Measurements from ENCODE around the gene DBH.
A peak's percentile ranks its signal among the peaks of the same experiment; 100 is the strongest.

The DBH gene

DNA sequence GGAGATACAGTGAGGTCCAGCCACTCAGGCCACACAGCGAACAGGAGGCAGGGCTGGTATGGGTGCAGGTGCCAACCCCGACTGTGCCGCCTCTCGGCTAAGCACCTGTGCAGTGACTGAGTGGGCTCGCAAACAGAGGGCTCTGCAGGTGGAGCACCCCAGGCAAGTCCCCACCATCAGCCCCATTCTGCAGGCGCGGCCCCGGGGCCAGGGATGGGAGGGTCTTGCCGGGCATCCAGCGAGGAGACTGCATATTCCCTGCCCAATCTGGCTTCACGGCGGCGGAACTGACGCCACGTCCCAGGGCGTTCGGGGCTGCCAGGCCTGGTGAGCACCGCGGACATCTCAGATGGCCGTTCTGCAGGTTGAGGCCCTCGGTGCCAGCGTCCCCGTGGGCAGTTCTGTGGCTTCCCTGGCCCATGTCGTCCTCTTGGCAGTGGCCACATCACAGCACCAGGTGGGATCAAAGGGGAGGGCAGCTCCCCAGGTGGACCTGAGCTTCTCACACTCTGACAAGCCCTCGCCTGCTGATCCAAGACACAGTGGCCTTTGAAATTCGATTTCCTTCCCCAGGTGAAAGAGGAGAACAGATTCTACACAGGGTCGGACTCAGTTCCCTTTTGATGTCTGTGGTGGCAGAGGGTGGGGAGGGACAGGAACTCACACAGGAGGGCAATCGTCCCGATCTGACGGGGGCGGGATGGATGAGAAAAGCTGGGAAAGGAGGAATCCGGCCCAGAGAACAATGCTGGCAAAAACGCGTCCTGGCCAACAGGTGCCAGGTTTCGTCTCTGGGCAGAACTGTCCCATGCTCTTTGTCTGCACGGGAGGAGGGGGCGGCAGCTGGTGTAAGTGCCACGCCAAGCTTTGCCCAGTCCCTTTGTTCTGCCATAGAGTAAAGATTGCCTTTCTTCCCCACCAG is 18.8 kb downstream of the DBH start:
- H3K4me3 ChIP-seq (replicated peaks; ENCODE audit: low read depth, low read length), result no peak overlapping the region
- no peak for DNase-seq (ENCODE audit: extremely low read depth, low read depth)
- TF ChIP-seq, protein P1, sequence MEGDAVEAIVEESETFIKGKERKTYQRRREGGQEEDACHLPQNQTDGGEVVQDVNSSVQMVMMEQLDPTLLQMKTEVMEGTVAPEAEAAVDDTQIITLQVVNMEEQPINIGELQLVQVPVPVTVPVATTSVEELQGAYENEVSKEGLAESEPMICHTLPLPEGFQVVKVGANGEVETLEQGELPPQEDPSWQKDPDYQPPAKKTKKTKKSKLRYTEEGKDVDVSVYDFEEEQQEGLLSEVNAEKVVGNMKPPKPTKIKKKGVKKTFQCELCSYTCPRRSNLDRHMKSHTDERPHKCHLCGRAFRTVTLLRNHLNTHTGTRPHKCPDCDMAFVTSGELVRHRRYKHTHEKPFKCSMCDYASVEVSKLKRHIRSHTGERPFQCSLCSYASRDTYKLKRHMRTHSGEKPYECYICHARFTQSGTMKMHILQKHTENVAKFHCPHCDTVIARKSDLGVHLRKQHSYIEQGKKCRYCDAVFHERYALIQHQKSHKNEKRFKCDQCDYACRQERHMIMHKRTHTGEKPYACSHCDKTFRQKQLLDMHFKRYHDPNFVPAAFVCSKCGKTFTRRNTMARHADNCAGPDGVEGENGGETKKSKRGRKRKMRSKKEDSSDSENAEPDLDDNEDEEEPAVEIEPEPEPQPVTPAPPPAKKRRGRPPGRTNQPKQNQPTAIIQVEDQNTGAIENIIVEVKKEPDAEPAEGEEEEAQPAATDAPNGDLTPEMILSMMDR (IDR thresholded peaks at IDR 0.05; ENCODE audit: low read depth, low read length, missing control alignments), result no peak

DNA sequence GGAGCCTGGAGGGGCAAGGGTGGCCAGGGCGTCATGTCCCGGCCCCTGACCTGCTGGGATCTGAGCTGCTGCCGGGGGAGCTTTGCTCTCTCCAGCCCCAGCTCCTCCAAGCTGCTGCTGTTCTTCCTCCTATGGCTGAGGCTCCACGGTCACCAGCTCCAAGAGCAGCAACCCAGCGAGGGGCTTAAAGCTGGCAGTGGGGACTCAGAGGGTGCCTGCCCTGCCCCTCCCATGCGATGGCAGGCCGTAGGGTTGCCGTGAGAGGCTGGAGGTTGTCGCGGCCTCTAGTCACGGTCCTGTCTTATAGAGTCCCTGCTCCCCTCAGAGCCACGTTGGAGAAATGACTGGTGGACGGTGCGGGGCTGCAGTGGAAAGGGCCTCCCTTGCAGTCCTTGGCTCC is 19.5 kb downstream of the DBH start:
- no peak for DNase-seq (ENCODE audit: extremely low read depth, low read depth)
- TF ChIP-seq, protein P1 (IDR thresholded peaks at IDR 0.05; ENCODE audit: low read depth, low read length, missing control alignments), result no peak
- no peak overlapping the region for H3K4me3 ChIP-seq (replicated peaks; ENCODE audit: low read depth, low read length)

DNA sequence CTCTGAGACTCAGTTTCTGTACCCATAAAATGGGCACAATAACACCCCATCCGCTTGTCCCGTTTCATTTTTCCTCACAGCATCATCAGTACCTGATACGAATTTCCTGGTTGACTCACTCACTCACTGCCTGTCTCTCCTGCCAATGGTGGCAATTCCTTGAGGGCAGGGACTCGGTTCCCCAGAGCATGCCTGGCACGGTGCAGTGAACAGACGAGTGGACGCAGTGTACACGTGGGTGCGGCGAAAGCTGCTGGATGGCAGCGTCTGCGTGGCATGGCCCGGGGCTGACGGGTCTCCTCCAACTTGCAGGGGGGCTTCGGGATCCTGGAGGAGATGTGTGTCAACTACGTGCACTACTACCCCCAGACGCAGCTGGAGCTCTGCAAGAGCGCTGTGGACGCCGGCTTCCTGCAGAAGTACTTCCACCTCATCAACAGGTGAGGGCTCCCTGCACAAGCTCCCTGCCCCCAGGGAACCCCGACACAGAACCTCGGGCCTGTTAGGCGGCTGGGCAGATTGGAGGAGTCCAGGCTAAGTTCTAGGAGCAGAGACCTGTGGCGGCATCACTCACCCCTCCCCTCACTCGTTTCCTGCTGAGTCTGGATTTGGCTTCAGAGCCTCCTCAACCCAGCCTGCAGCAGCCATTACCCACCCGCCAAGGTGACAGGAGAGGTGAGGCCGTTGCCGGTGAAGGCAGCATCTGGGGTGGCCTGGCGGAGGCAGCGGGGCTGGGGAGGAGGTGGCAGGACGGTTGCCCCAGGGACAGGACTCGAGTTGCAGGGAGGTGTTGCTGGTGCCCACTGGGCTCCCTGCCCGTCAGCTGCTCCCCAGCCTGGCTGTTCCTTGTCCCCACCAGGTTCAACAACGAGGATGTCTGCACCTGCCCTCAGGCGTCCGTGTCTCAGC is 20.3 kb downstream of the DBH start:
- DNase-seq (ENCODE audit: extremely low read depth, low read depth), result no peak
- TF ChIP-seq, protein P1 (IDR thresholded peaks at IDR 0.05; ENCODE audit: low read depth, low read length, missing control alignments), result no peak
- no peak overlapping the region for H3K4me3 ChIP-seq (replicated peaks; ENCODE audit: low read depth, low read length)

DNA sequence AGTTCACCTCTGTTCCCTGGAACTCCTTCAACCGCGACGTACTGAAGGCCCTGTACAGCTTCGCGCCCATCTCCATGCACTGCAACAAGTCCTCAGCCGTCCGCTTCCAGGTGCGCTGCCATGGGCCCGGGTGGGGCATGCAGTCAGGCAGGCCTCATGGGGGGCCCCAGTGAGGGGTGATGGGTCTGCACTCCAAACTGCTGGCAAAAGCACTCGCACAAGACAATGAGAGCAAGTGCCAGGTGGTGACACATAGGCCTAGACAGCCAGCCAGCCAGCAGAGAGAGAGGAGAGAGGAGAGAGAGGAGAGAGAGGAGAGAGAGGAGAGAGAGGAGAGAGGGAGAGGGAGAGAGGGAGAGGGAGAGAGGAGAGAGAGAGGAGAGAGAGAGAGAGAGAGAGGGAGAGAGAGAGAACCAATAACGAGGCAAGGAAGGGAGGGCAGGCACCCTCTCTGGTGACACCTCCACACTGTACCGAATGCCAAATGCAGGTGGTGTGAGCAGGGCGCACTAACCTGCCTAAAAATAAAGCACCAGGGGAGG is 21.0 kb downstream of the DBH start:
- DNase-seq (ENCODE audit: extremely low read depth, low read depth), result no peak
- H3K4me3 ChIP-seq (replicated peaks; ENCODE audit: low read depth, low read length), result no peak overlapping the region
- TF ChIP-seq, protein P1 (IDR thresholded peaks at IDR 0.05; ENCODE audit: low read depth, low read length, missing control alignments), result no peak

DNA sequence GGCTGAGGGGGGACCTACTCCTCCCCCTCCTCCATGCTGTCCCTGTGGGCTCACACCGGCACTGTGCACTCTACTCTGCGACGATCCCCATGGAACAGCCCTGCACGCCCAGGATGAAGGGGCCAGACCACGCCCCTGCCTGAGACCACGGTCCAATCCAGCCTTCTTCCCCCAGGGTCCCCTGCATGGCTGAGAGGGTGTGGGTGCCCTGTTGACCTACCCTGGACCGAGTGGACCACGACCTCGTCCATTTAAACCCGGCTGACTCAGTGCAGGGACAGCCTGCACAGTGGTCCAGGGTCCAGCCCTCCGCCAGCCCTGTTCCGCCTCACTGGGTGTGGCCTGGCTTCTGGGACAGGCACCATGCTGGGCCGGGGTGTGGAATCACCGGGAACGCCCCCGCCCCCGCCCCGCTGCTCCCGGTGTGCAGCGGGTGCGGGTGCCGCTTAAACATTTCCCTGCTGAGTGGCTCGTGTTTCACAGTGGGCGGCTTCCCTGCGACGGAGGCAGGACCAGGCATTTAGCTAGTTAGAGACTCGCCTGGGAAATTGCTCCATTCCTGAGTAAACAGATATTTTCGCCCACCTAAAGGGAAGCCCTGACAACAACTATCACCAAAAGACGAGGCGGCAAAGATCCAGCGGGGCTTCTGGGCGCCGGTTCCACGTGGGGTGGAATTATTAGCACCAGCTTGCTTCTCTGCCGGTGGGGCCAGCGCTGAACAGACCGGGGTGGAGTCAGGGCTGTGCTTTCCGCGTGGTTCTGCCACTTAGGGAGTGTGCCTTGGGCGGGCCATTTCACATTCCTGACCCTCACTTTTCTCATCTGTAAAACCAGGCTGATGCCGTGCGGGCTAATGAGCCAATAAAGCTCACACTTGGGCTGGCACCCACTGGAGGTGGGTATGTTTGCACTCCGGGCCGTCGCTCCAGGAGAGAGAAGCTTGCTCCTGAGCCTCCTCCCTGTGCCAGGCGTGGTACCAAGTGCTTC is 22.6 kb downstream of the DBH start:
- DNase-seq (ENCODE audit: extremely low read depth, low read depth), result peak; percentile 2
- peak overlapping the region; percentile 19 for H3K4me3 ChIP-seq (replicated peaks; ENCODE audit: low read depth, low read length)
- TF ChIP-seq, protein P1 (IDR thresholded peaks at IDR 0.05; ENCODE audit: low read depth, low read length, missing control alignments), result no peak

DNA sequence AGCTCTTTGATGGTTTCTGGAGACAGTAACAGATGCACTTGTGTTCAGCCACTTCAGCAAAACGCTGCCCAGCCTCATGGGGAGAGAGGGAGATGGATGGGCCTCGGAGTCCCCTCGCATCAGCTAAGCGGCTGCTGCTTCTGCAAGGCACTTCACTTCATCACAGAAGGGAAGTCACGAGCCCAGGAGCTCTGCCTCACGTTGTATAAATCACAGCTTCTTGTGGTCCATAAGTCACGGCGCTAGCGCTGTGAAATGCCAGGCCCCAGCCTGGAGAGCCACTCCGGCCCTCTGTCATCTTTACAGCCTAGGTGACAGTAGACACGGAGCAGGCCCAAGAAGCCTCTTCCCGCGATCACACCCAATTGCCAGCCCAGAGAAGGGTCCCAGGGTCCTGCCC is 23.4 kb downstream of the DBH start:
- no peak overlapping the region for H3K4me3 ChIP-seq (replicated peaks; ENCODE audit: low read depth, low read length)
- no peak for DNase-seq (ENCODE audit: extremely low read depth, low read depth)
- TF ChIP-seq, protein P1 (IDR thresholded peaks at IDR 0.05; ENCODE audit: low read depth, low read length, missing control alignments), result no peak

Measured in HFF-Myc (cell line).